ENCODE measurements around the gene BTG3. TPM values are rescaled to one million over a fixed set of nuclear protein-coding genes. Genes with fewer than 3 reads are reported as not detected.

The BTG3 gene
- polyA plus RNA-seq, 1 donor from 2014 or later: 6.2 TPM

DNA sequence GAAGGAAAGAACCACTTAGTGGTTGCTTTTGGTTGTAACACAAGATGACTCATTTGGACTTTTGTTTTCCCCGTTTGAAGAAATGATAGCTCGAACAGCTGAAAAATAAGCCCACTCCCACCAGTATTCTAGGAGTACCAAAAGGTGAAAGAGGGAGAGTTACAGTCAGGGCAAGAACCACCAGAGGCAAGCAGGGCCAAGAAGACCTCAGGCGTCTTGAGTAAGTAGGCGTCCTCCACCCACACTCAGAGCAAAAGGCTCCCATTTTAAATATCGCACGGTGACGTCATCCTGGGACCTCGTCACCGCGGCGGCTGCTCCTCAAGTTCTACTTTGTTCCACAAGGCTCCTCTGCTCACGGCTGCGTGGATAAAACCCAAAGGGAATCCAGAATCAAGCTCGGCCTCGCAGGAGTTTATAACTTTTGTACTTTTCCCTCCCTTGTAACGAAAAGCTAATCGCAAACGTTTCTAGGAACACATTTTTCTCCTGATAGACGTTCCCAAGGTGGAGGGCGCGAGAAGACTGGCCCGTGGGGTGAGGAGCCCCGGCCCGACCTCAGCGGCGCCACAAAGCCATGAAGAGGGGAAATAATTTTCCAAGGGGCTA lies 1.2 kb downstream of the BTG3 start:
- peaks cover 12 to 18% (median 13%) of the 10 kb centered on the region in 3 donors for H3K4me1 Mint-ChIP-seq
- H3K36me3 Mint-ChIP-seq: no peaks in the 10 kb centered on the region

DNA sequence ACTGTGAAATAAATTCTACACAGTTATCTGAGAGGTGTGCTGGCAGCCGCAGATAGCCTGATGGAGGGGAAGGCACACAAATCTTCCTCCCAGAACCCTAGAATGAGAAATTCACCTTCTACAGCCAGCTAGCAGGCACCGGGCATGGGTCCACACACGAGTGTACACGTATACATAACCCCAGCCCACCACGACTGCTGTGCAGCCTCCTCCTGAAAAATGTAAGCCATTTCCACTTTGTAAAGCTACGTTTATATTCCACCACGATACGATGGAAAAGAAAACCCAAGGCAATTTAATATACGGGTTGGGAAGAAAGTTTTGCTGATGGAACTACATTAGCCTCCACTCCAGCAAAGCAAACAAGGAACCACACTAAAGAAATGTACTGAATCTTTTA lies 1.8 kb downstream of the BTG3 start:
- Mint-ChIP-seq H3K27me3 (no peaks in the 10 kb centered on the region), H3K36me3 (no peaks in the 10 kb centered on the region), H3K9me3 (no peaks in the 10 kb centered on the region), H3K4me1 (peaks cover 12 to 18% (median 13%) of the 10 kb centered on the region in 3 donors), H3K4me3 (peak overlapping the region; percentile 91 to 94 (median 92)), H3K27ac (peak overlapping the region; percentile 40 to 86 (median 73))

More for the DNA sequence above, 1.2 kb downstream of the BTG3 start:
- peak overlapping the region; percentile 40 to 86 (median 73) for H3K27ac Mint-ChIP-seq
- no peaks in the 10 kb centered on the region for H3K27me3 Mint-ChIP-seq
- H3K9me3 Mint-ChIP-seq: no peaks in the 10 kb centered on the region
- peak overlapping the region; percentile 91 to 94 (median 92) for H3K4me3 Mint-ChIP-seq

DNA sequence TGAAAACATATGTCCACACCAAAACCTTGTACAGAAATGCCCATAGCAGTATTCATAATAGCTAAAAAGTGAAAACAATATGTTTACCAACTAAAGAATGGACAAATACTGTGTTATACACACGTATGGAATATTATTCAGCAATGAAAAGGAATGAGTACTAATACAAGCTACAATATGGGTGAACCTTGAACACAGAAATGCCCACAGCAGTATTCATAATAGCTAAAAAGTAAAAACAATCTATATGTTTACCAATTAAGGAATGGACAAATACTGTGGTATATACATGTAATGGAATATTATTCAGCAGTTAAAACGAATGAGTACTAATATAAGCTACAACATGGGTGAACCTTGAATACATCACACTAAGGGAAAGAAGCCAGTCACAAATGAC lies 3.0 kb downstream of the BTG3 start:
- H3K4me3 Mint-ChIP-seq: peak overlapping the region in 1 of 4 donors; percentile 91
- no peaks in the 10 kb centered on the region for H3K9me3 Mint-ChIP-seq
- H3K36me3 Mint-ChIP-seq: no peaks in the 10 kb centered on the region
- H3K4me1 Mint-ChIP-seq: peaks cover 12 to 15% (median 13%) of the 10 kb centered on the region in 3 donors
- peak overlapping the region in 1 of 3 donors; percentile 78 for H3K27ac Mint-ChIP-seq
- H3K27me3 Mint-ChIP-seq: no peaks in the 10 kb centered on the region

DNA sequence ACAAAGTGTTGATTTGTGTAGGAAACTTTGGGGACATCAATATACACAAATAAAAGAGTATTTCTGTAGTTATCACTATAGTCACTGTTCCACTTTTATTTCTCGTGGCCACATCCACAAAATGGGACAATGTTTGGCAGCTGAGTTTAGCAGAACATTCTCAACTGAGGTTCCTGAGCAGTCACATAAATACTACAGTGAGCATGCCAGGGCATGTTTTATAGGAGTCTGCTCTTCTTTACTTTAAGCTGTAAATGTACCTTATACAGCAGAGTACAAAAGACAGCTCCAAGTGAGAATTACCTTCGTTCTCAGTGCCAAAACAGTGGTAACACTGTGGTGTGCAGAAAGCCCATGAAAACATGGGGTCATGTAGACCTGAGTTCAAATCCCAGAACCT lies 5.0 kb downstream of the BTG3 start:
- no peak overlapping the region for H3K27ac Mint-ChIP-seq
- no peaks in the 10 kb centered on the region for H3K27me3 Mint-ChIP-seq
- no peaks in the 10 kb centered on the region for H3K9me3 Mint-ChIP-seq
- H3K36me3 Mint-ChIP-seq: peaks cover 6% of the 10 kb centered on the region
- H3K4me1 Mint-ChIP-seq: peaks cover 12 to 15% (median 13%) of the 10 kb centered on the region in 3 donors
- peak overlapping the region in 1 of 4 donors; percentile 9 for H3K4me3 Mint-ChIP-seq

- peaks cover 5 to 7% (median 6%) of the 10 kb centered on the region in 3 donors for H3K4me1 Mint-ChIP-seq
- no peak overlapping the region for H3K27ac Mint-ChIP-seq
Measured at GRCh38 chr21:17602874-17603273, 9.8 kb downstream of the BTG3 start.

GRCh38 chr21:17598437-17598836 lies 14.3 kb downstream of the BTG3 start:
- Mint-ChIP-seq H3K27ac (peak overlapping the region in 1 of 3 donors; percentile 44), H3K9me3 (no peaks in the 10 kb centered on the region), H3K4me1 (peaks cover 5 to 7% (median 6%) of the 10 kb centered on the region in 3 donors), H3K27me3 (no peaks in the 10 kb centered on the region), H3K4me3 (peak overlapping the region in 1 of 4 donors; percentile 66), H3K36me3 (peaks cover 15% of the 10 kb centered on the region)

More at GRCh38 chr21:17602874-17603273, 9.8 kb downstream of the BTG3 start:
- Mint-ChIP-seq H3K4me3 (no peak overlapping the region), H3K9me3 (no peaks in the 10 kb centered on the region), H3K27me3 (no peaks in the 10 kb centered on the region), H3K36me3 (peaks cover 11% of the 10 kb centered on the region)

DNA sequence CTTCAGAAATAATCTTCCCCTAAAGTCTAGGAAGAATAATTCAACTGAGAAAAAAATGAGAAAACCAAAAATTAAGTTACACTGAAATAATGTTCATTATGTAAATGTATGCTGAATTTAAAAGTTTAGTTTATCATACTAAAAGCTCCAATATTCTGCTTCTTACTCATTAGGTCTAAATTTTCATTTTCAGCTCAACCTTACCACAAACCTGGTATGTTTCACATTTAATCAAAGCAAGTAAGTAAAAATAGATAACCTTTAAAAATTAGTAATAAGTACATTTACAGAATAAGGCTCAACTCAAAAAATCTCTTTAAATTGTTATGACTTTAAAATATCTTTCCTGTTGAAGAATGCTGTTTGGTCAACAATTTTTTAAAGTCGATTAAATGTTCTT lies 15.0 kb downstream of the BTG3 start:
- H3K4me1 Mint-ChIP-seq: peaks cover 5 to 7% (median 6%) of the 10 kb centered on the region in 3 donors
- H3K27me3 Mint-ChIP-seq: no peaks in the 10 kb centered on the region
- H3K27ac Mint-ChIP-seq: peak overlapping the region in 1 of 3 donors; percentile 44
- no peak overlapping the region for H3K4me3 Mint-ChIP-seq
- no peaks in the 10 kb centered on the region for H3K9me3 Mint-ChIP-seq
- H3K36me3 Mint-ChIP-seq: peaks cover 17% of the 10 kb centered on the region

DNA sequence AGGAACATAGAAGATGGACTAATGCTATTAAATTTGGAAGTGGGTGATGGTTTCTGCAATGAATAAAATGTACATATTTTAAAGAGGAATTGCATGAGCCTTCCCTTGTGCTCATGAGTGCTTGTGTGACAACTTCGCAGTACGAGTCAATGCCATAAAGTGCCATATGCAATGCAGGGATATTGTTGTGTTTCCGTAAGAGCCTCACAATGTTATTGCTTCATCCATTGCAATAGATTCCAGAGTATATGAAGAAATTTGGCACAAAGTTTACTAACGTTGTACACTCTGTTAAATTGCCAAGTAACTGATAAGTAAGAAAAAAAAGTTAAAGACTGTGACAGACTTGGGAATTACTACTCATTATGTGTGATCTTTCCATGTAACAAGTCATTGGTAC lies 22.3 kb downstream of the BTG3 start:
- H3K27me3 Mint-ChIP-seq: no peaks in the 10 kb centered on the region
- no peaks in the 10 kb centered on the region for H3K9me3 Mint-ChIP-seq
- peaks cover 12% of the 10 kb centered on the region for H3K36me3 Mint-ChIP-seq
- H3K4me3 Mint-ChIP-seq: no peak overlapping the region
- H3K4me1 Mint-ChIP-seq: no peaks in the 10 kb centered on the region
- H3K27ac Mint-ChIP-seq: no peak overlapping the region

- no peaks in the 10 kb centered on the region for H3K27me3 Mint-ChIP-seq
- no peaks in the 10 kb centered on the region for H3K4me1 Mint-ChIP-seq
- no peak overlapping the region for H3K27ac Mint-ChIP-seq
- no peaks in the 10 kb centered on the region for H3K9me3 Mint-ChIP-seq
- no peaks in the 10 kb centered on the region for H3K36me3 Mint-ChIP-seq
- no peak overlapping the region for H3K4me3 Mint-ChIP-seq
Measured at GRCh38 chr21:17585875-17586450, 26.7 kb downstream of the BTG3 start.

GRCh38 chr21:17583898-17584297 lies 28.8 kb downstream of the BTG3 start:
- H3K27ac Mint-ChIP-seq: no peak overlapping the region
- peaks cover under 1% of the 10 kb centered on the region for H3K36me3 Mint-ChIP-seq
- H3K9me3 Mint-ChIP-seq: no peaks in the 10 kb centered on the region
- H3K27me3 Mint-ChIP-seq: no peaks in the 10 kb centered on the region
- no peaks in the 10 kb centered on the region for H3K4me1 Mint-ChIP-seq
- H3K4me3 Mint-ChIP-seq: no peak overlapping the region

DNA sequence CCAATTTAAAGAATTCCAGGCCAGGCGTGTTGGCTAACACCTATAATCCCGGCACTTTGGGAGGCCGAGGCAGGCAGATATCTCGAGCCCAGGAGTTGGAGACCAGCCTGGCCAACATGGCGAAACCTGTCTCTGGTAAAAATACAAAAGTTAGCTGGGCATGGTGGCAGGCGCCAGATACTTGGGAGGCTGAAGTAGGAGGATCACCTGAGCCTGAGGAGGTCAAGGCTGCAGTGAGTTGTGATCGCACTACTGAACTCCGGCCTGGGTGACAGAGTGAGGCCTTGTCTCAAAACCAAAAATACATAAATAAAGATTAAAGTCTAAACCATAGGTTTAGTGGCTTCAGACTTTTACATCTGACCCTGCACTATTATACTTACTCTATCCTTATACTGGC lies 32.4 kb downstream of the BTG3 start:
- Mint-ChIP-seq H3K36me3 (peaks cover 2% of the 10 kb centered on the region), H3K4me3 (no peak overlapping the region), H3K4me1 (no peaks in the 10 kb centered on the region), H3K27me3 (no peaks in the 10 kb centered on the region), H3K9me3 (no peaks in the 10 kb centered on the region), H3K27ac (no peak overlapping the region)

DNA sequence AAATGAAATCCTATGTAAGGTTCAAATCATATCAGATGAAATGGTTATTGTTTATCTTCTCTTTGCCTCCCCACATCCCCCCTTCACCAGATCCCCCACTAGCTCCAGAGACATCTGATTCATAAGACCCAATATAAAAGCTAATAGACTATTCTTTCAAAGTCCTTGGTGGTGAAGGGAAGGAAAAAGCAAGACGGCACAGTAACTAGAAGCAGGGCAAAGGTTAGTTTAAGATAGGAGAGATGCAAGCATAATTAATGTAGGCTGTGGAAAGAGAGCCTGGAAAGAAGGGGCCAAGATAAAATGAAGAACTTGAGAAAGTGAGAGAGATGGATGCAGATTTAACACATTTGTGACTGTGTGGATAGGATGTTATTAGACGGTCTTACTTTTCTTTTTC lies 33.8 kb downstream of the BTG3 start:
- H3K4me3 Mint-ChIP-seq: no peak overlapping the region
- H3K27me3 Mint-ChIP-seq: peaks cover 3% of the 10 kb centered on the region
- H3K4me1 Mint-ChIP-seq: no peaks in the 10 kb centered on the region
- peaks cover 2% of the 10 kb centered on the region for H3K36me3 Mint-ChIP-seq
- H3K9me3 Mint-ChIP-seq: no peaks in the 10 kb centered on the region
- no peak overlapping the region for H3K27ac Mint-ChIP-seq

GRCh38 chr21:17578162-17578561 lies 34.5 kb downstream of the BTG3 start:
- no peak overlapping the region for H3K4me3 Mint-ChIP-seq
- H3K36me3 Mint-ChIP-seq: peaks cover 2% of the 10 kb centered on the region
- no peak overlapping the region for H3K27ac Mint-ChIP-seq
- H3K27me3 Mint-ChIP-seq: peaks cover 6% of the 10 kb centered on the region
- H3K9me3 Mint-ChIP-seq: no peaks in the 10 kb centered on the region
- H3K4me1 Mint-ChIP-seq: no peaks in the 10 kb centered on the region

GRCh38 chr21:17577701-17578100 lies 35.0 kb downstream of the BTG3 start:
- Mint-ChIP-seq H3K27me3 (peaks cover 6% of the 10 kb centered on the region), H3K4me1 (no peaks in the 10 kb centered on the region), H3K9me3 (no peaks in the 10 kb centered on the region), H3K4me3 (no peak overlapping the region), H3K36me3 (peaks cover 2% of the 10 kb centered on the region), H3K27ac (no peak overlapping the region)

GRCh38 chr21:17576080-17576835 lies 36.4 kb downstream of the BTG3 start:
- Mint-ChIP-seq H3K4me3 (no peak overlapping the region), H3K27me3 (peaks cover 6% of the 10 kb centered on the region), H3K36me3 (peaks cover 2% of the 10 kb centered on the region), H3K27ac (no peak overlapping the region), H3K9me3 (no peaks in the 10 kb centered on the region), H3K4me1 (no peaks in the 10 kb centered on the region)

Data from IgD-negative memory B cell (primary cell).